HG02970 (cell line): Measurements from ENCODE around the gene IL12A.
A peak's percentile ranks its signal among the peaks of the same experiment; 100 is the strongest.

Source experiments
- ATAC-seq: cut with Tn5 transposase; IDR thresholded peaks from one replicate; pipeline ENCODE4 v1.9.1; 2021; ENCODE audit warnings: mild to moderate bottlenecking, moderate library complexity, moderate number of reproducible peaks; ENCODE audit not compliant: unreplicated experiment, low FRiP score

The IL12A gene

DNA sequence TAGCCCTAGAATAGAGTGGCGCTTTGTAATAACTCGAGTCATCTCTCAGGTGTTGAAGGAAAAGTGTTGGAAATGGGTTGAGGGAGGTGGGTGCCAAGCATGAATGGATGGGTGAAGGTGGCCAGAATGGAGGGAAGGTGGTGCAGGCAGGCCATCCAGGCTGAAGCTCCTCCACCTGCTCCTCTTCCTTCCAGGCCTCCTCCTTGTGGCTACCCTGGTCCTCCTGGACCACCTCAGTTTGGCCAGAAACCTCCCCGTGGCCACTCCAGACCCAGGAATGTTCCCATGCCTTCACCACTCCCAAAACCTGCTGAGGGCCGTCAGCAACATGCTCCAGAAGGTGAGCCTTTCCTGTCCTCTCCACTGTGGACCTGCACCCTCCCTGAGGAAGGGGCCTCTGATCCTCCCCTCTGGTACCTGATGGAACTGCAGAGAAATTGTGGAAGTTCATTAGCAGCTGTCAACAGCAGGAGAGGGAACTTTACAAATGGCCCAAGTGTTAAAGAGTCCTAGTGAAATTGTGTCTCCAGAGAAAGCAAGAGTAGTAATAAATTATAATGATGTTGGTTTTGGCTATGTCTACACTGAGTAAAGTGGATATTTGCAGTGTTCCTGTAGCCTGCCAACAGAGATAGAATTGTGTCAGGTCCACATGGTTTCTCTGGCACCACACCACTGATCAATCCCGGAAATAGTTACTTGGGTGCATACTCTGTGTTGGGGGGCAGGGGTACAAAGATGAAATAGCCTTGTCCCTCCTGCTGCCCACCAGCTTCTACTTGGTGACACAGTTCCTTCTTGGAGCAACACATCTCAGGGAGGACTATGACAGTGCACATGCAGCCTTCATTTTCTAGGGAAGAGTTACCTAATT is 1.6 kb downstream of the IL12A start:
- ATAC-seq: no peak

- ATAC-seq: no peak
Observed at GRCh38 chr3:159991591-159991990, 3.0 kb downstream of the IL12A start.

- no peak for ATAC-seq
Observed at GRCh38 chr3:159992589-159992988, 4.0 kb downstream of the IL12A start.

GRCh38 chr3:159994182-159994581 is 5.5 kb downstream of the IL12A start:
- no peak for ATAC-seq

DNA sequence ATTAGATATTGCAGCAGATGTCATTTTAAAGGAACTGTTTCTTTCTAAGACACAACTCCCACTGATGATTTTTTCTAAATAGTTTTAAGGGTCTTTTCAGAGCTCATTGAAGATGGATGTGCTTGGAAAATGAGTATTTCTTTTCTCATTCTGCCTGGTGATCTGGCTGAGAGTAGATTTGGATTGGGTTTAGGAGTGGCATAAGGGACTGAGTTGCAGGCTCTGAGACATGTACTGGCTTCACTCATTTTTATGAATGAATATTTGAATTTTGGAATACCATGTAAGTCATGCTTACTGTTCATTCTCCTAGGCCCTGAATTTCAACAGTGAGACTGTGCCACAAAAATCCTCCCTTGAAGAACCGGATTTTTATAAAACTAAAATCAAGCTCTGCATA is 6.5 kb downstream of the IL12A start:
- no peak for ATAC-seq

DNA sequence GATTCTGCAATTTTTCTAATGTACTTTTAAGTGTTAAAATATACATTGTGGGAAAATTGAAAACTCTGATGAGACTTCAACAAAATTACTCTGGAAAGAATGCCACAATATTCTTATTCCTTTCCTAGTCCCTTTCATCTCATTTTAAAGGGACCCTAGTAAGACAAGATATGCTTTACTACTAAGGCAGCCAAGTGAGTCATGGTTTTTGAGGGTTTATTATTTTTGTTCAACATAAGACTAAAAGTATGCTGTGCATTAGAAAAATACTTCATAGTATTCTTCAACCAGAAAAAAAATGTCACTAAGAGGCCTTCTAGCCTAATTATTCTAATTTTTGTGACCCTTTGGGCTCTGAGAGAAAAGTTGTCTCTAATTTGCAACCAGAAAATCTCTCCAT is 7.4 kb downstream of the IL12A start:
- no peak for ATAC-seq

DNA sequence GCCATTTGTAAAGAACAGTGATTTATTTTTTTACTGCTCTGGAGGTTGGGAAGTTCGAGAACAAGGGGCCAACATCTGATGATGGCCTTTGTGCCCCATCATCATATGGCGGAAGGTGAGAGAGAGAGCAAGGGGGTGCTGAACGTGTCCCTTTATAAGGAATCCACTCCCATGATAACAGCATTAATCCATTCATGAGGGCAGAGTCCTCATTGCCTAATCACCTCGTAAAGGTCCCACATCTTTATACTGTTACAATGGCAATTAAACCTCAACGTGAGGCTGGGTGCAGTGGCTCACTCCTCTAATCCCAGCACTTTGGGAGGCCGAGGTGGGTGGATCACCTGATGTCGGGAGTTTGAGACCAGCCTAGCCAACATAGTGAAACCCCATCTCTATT is 8.3 kb downstream of the IL12A start:
- ATAC-seq: no peak

DNA sequence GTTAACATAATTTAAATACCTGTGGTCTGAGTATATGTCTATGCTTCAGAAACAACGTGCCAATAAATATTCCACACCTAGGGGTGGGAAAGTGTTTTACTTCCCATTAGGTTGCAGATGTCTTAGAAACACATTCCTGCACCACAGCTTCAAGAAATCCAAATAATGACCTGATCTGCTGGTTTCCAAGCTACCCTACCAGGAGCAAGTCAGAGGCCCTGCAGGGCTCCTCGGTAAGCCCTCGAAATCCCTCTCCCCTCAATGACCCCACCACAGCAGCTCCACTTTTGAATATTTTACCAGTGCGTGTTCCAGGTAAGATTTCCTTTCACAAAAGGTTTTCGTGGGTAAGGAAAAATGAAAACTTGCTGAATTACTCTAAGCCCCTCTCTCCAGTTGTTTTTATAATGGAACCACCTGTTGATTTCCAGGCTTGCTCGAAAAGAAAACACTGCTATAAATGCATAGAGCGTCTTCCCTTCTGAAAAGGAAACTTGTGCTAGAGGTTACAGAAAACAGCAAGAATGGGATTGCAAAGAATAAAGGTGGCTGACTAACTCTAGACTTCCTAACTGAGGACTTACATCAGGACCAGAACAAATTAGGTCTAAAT is 12.6 kb downstream of the IL12A start:
- no peak for ATAC-seq

- ATAC-seq: no peak
Observed at GRCh38 chr3:160001850-160002623, 13.4 kb downstream of the IL12A start.

DNA sequence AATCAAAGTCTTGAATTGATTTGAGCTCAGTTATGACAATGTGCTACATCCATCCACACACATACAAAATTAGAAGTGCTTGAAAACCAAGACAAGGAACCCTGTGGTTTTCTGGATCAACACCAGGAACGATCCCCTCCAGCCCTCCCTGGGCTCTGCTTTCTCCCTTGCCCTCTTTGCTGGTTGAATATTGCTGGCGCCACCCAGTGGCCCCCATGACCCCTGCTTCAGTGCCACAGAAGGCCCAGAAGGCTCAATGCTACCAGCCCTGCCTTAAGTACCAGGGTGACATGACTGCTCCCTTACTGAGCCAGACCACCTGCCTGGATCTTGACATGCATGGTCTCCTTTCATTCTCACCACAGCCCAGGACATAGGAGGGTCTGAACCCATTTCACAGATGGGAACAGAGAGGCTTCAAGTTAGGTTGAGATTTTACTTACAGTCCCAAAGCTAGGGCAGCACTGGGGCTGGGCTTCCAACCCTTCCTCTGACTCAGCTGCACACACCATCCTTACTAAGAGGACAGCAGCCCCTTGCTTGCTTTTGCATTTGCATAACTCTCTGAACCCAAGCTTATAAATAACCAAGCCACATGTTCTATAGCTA is 15.0 kb downstream of the IL12A start:
- no peak for ATAC-seq

DNA sequence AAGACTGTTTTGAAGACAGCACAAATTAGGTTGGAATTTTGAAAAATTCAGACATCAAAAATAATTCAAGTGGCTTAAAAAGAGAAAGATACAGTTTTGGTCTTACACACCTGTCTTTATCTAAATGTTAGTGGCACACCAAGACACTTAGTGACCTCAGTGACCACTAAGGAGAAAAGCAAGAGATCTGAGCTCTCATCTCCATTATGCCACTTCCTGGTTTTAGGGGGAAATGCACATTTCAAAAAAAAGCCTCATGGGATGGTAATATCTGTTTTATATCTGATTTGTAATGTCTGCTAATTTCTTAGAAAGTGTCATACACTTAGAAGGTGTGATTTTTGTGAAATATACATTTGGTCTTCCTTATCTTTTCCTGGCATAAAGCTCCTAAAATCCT is 16.4 kb downstream of the IL12A start:
- no peak for ATAC-seq

GRCh38 chr3:160006282-160007163 is 17.9 kb downstream of the IL12A start:
- no peak for ATAC-seq

DNA sequence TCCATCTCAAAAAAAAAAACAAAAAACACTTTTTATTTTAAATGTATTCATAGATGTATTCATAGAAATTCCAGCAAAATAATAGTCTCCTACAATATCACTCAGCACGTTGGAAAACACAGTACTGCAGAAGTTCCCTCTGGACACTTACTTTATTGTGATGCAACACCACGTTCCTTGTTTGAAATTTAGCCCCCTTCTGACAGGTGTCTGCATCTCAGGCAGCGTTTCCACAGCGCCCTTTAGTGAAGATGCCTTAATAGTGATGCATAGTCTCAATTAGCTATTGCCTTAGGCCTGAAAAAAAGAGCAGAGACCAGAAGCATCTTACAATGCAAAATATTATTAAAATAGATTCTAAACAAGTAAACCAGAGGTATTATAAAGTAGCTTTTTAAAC is 20.3 kb downstream of the IL12A start:
- no peak for ATAC-seq

DNA sequence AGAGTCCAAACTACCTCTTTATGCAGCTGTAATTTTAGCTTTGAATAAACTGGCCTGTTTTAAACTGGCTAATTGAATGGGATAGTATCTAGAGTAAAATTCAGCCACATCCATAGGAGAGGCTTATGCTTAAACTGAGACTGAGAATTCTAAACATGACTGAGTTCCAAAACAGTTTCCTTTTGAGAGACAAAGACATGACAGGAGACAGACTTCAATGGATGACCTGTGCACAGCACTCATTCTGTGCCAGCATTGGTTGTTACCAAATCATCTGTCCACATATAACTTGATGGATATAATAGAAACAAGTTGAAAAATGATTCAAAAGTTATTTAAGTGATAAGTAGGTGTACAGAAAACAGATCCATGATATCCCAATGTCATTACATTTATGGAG is 20.9 kb downstream of the IL12A start:
- no peak for ATAC-seq

- peak; percentile 57 for ATAC-seq
Observed at GRCh38 chr3:160010578-160010977, 21.9 kb downstream of the IL12A start.

DNA sequence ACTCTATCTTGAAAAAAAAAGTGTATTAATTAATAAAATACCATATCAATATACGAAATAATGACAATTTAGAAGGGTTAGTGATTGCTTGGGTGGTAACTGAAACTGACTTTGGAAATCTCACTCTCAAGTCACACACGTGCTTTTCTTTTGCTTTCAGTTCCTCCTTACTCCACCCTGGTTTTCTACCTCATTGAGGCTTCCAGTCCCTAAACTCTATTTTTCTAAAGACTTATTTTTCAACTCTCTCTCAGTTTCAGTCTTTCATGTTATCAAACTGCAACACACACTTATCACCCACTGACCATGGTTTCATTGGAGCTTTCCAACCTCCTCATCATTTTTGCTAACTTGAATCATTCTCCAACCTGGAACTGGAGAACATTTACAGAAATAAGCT is 23.5 kb downstream of the IL12A start:
- peak; percentile 71 for ATAC-seq

DNA sequence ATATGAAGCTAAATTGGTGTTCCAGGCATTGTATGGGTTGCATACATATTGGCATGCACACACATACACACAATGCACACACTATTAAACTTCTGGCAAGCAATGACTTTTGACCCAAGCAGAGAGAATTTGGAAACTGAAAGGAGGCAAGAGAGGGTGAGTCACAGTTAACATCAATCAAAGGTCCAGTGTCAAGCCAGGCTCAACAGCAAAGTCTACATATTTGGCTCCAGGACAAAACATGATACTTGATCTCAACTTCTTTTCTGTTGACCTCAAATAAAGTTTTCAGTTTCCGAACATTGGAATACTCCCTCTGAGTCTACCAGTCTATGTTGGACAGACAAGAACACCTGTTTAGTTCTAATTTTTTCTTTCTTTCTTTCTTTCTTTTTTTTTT is 28.3 kb downstream of the IL12A start:
- ATAC-seq: no peak

DNA sequence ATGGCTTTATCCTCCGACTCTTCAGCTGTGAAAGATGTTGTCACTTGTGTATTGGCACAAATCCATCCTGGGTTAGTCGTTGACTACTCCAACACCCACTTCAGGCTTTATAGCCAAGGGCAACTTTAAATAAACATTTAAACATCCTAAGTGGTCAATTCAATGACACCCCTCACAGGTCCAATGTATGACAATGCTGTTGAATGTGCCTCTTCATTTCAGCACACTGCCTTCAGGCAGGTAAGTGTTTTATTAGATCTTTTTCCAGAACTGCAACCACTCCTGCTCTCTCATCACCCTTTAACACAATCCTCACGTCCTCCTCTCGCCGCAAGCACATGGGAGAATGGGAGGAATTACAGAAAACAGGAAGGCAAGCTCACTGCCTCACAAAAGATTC is 30.3 kb downstream of the IL12A start:
- no peak for ATAC-seq

- no peak for ATAC-seq
Observed at GRCh38 chr3:160020057-160020711, 31.5 kb downstream of the IL12A start.
